NCI-H128 (cell line): ENCODE measurements around the gene XBP1.
"Not testable (repeated sequence)": the region's sequence is repeated elsewhere in the genome, so short reads cannot be mapped to it uniquely, and the experiment has no call there.

Experiments
- DNase-seq: peaks from one replicate; lab custom pipeline; 2025; ENCODE audit not compliant: unreplicated experiment; lab: John Stamatoyannopoulos, UW

The XBP1 gene

DNA sequence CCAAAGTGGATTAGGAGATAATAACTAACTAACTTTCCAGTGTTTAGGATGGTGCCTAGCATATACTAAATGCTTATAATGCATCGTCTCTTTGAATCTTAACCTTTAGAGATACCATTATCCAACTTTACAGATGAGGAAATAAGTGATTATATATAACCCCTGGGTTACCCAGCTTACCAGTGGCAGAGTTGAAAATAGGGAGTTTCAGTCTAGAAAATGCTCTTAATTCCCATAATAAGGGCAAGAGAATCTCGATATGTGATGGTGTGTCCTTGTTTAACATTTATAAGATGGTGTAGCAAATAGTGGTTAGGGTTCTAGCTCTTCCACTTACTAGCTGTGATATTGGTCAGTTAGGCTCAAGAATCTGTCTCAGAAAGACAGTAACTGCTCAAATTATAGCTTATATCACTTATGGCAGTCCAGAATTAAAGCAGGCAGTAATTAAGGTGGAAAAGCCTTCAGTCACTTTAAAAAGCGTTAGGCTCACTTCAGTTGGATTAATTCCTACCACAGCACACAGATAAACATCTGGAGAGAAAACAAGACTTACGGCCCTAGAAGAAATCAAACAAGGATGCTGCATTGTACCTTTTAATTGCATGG, 6.3 kb downstream of the XBP1 start:
- no peak for DNase-seq

DNA sequence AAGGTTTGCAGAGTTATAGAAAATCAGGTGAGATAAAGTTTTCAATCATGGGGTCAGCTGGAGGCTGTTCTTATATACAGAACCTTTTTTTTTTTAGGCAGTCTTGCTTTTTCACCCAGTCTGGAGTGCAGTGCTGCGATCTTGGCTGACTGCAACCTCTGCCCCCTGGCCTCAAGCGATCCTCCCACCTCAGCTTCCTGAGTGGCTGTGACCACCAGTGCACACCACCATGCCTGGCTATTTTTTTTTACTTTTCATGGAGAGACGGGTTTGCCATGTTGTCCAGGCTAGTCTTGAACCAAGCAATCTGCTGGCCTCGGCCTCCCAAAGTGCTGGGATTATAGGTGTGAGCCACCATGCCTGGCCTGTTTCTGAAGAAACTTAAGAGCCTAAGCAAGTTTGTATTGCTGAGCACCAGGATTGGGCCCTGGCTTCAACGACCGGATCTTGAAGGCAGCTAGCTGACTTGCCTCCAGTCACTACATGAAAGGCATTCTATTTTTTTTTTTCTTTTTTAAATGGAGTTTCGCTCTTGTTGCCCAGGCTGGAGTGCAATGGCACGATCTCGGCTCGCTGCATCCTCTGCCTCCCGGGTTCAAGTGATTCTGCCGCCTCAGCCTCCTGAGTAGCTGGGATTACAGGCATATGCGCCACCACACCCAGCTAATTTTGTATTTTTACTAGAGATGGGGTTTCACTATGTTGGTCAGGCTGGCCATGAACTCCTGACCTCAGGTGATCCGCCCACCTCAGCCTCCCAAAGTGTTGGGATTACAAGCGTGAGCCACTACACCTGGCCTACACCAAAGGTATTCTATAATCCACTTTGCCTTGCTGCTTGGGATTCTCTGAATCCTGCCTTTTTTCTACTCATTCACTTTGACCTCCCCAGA, 7.6 kb downstream of the XBP1 start:
- DNase-seq: no peak

DNA sequence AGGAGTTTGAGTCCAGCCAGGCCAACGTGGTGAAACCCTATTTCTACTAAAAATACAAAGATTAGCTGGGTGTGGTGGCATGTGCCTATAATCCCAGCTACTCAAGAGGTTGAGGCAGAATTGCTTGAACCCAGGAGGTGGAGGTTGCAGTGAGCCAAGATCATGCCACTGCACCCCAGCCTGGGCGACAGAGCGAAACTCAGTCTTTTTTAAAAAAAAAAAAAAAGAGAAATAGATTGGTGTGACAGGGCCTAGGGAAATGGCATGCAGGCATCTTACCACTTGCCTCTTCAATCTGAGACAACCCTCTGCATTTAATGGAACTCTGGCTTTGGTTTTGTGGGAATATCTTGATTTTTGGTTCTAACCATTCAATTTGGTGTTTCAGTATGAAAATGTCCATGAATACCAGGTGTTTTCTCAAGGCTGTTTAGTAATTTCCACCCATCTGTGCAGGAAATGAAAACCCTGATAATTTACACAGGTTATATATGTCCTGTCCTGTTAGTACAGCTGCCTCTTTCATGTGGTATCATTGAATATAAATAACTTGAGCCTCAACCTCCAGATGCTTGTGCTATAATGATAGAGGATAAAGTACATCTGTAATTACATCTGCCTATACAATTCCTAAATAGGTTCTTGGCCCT, 8.4 kb downstream of the XBP1 start:
- DNase-seq: no peak

DNA sequence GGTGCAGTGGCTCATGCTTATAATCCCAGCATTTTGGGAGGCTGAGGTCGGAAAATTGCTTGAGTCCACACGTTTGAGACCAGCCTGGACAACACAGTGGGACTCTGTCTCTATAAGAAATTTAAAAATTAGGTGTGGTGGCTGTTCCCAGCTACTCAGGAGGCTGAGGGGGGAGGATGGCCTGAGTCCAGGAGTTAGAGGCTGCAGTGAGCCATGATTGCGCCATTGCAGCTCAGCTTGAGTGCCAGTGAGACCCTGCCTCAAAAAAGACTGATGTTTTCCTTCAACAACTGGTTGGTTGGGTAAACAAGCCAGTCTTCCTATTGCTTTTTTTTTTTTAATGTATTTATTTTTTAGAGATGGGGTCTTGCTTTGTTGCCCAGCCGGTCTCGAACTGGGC, 9.2 kb downstream of the XBP1 start:
- DNase-seq: no peak

DNA sequence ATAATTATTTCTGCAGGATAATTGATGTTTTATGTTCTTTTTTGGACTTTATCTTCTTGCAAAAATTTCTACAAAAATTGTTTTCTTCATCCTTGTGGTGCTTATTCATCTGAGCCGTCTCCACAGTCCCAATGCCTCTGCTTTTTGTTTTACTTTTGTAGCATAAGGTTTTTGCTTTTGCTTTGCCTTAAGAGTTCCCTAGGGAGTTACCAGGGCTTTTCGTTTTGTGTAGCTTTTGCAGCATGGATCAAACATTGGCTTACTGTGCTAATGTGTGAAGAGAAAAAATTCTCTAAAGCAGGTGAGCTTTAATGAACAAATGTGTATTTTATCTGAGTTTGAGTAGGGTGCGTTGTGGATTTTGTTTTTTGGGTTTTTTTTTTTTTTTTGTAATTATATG, 11.8 kb downstream of the XBP1 start:
- no peak for DNase-seq

DNA sequence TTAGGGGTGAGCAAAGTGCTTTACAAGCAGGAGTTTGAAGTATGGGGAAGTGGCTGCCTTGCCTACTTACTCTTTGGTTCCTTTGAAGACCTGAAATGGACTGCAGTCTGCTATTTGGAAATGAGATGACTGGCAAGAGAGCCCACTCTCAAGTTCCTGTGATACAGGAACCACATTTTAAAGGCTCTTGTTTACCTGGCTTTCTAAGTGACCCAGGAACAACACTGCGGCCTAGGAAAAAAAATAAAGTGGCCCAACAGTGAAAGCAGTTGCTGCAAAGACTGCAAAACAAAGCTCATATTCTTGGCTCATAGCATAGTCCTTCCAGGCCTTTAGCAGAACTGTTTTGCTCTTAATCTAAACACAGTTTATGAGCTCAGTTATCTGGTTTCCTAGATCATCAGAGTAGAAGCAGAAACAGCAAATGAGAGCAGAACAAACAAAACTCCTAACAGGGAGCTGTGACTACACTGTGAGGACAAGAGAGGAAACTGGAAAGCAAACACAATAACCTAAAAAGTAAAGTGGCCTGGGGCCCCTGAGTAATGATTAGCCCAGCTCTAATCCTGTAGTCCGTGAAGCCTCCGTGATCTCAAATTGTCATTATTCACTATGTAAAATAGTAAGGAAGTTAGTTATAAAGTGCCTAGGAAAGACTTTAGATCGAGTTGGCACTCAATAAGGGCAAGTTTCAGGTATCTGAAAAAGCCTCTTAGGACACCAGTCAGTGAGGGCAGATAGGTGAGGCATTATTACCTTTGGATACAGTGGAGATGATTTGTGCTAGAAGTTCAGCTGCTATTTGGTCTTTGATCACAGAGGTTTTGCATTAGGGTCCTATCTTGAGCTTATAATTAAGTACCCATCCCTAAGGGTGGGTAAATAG, 16.3 kb downstream of the XBP1 start:
- no peak for DNase-seq

DNA sequence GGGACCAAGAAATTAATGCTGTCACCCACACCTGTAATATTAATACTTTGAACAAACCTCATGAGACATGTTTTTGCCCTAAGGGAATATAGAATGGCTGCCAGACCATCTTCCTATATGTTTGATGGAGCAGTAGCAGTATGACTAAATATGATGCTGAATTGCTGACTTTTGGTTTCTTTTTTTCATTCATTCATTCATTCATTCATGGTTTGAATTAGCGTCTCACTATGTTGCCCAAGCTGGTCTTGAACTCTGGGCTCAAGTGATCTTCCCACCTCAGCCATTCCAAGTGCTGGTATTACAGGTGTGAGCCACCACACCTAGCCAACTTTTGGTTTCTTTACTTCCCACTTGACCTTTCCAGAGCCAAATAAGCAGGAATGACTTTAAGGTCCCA, 20.1 kb downstream of the XBP1 start:
- DNase-seq: no peak

DNA sequence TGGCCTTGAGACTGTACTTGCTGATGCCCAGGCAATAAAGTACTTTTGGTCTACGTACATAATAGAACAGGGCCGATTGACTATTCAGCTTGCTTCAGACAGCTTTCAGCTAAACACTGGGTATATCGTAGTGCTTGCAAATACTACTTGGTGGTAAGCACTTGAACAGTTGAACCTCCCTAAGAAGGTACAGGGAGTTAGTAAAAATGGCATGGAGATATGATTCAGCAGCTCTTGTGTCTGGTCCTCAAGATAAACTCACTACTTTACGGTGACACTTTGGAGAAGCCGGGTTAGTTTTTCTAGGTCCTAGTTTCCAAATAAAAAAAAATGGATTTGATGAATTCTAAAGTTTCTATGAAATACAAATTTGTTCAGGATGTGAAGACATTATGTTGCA, 20.5 kb downstream of the XBP1 start:
- DNase-seq: no peak

DNA sequence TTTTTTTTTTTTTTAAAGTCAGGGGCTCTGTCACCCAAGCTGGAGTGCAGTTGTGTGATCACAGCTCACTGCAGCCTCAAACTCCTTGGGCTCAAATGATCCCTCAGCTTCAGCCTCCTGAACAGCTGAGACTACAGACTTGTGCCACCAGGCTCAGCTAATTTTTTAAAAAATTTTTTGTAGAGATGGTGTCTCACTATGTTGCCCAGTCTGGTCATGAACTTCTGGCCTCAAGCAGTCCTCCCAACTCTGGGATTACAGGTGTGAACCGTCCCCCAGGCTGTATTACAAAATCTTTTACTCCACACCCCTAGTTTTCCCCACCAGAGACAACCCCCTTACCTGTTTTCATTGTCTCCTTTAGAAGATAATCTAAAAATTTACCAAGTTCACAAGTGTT, 26.0 kb downstream of the XBP1 start:
- no peak for DNase-seq

DNA sequence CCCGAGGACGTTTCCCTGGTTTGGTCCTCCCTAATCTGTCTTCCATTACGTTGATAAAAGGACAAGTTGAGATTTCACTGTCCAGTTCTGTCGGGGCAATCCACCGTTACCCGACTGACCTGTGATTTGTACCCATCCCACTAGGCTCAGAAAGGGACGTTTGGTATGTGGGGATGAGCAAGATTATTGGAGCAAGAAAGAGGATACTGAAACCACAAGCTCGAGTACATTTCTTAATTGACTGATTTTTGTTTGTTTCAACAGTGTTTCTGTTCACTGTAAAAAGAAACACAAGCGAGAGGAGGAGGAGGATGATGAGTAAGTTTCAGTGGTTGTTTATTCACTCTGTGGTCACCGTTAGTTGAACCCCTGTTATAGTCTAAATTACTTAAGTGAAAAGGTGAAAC, 26.9 kb downstream of the XBP1 start:
- no peak for DNase-seq

DNA sequence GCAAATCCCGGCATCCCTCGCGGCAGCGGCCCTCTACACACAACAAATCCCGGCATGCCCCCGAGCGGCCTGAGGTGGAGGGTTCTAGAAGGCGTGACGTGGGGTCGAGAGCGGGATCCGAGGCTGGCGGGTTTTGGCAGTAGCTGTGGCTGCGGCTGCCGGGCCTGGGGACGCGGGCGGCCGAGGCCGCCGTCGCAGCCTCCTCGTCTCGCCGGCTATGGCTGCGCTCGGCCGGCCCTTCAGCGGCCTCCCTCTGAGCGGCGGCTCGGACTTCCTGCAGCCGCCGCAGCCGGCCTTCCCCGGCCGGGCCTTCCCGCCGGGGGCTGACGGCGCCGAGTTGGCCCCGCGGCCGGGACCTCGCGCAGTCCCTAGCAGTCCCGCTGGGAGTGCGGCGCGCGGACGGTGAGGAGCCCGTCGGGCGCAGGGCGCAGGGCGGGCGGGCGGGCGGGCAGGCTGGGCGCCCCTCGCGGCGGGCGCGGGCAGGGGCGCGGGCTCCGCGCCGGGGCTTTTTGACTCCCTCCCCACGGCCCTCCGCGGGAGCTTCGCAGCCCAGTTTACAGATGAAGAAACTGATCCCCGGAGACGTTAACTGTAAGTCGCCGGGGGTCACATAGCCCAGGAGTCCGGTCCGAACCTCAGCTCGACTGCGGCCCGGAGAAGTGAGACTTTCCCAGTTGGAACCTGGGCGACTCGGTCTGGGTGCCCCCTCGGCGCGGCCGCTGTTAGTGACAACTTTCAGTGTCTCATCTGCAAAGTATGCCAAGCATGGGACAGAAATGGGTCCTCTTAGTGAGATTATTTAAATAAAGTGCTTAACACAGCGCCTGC, 27.5 kb downstream of the XBP1 start, which contains the start of gene CCDC117:
CCDC117 (plus strand) TSS at position 63 of the 828 bp plus-strand sequence; CDS start at position 218, 155 bp downstream.
- DNase-seq: peak; percentile 65

DNA sequence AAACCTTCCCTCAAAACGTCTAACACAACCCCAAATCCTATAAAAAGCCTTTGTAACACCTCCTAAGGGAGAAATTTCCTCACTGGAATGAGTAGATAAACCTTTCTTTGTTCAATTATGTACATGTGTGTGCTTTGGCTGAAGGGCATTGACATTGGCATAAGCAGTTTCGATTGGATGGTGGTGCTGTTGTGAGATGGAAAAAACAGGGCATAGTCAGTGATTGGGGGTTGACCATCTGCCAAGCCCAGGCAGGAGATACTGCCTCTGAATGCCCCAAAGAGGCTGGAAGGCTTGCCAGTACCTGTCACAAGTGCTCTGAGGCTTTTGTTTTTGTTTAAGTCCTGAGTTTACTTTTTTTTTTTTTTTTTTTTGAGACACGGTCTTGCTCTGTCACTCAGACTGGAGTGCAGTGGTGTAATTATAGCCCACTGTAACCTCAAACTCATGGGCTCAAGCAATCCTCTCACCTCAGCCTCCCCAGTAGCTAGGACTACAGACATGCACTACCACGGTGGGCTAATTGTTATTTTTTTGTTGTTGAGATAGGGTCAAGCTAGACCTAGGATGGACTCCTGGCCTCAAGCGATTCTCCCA, 29.1 kb downstream of the XBP1 start:
- DNase-seq: no peak

DNA sequence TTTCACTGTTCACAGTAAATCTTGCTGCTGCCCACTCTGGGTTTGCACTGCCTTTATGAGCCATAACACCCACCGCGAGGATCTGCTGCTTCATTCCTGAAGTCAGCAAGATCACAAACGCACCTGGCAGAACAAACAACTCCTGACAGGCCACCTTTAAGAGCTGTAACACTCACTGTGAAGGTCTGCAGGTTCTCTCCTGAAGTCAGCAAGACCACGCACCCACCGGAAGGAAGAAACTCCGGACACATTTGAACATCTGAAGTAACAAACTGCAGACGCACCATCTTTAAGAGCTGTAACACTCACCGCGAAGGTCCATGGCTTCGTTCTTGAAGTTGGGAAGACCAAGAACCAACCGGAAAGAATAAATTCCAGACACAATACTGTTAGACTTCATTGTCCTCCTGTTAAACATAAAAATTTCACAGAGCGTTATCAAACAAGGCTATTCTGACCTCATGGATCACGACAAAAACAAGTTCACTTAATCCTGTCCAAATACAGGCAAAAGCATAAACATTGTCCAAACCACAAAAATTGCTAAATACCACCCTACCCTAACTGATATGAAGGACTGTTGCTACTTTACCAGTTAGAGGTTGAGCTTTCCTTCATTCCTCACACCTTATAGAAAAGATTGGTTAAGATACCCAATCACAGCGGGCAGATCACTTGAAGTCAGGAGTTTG, 30.8 kb downstream of the XBP1 start:
- DNase-seq: no peak

DNA sequence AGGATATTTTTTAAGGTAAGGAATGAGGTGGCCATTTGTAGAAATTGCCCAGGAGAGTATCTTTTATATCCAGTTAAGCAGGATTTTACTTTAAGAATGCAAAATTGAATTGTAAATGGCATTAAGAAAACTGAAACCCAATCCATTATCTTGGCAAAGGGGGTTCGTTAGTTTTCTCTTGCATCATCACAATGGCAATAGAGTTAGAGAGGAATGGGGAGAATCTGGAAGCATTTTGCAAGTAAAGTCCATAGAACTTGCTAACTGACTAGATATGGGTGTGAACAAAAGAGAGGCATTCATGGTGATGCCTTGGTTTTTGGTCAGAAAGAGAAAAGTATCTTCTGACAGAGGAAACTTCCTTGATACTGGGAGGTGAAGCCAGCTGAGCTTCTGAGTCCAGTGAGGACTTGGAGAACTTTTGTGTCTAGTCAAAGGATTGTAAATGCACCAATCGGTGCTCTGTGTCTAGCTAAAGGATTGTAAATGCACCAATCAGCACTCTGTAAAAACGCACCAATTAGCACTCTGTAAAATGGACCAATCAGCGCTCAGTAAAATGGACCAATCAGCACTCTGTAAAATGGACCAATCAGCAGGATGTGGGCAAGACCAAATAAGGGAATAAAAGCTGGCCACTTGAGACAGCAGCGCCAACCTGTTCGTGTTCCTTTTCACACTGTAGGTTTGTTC, 31.5 kb downstream of the XBP1 start:
- no peak for DNase-seq

DNA sequence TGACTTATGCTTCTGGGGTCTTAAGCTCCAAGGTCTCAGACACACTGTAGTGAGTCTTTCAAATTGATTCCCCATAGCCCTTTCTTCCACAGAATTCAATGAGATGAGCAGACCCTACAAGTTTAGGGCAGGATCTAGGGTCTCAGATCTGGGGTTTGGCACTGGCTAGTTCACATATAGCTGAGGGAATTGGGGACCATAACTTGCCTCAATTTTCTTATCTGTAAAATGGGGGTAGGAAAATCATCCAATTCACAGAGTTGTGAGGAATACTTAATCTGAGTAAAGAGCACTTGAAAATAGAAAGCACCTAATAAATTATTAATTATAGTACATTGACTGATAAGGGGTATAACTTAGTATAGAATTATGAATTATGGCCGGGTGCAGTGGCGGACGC, 33.7 kb downstream of the XBP1 start:
- no peak for DNase-seq

DNA sequence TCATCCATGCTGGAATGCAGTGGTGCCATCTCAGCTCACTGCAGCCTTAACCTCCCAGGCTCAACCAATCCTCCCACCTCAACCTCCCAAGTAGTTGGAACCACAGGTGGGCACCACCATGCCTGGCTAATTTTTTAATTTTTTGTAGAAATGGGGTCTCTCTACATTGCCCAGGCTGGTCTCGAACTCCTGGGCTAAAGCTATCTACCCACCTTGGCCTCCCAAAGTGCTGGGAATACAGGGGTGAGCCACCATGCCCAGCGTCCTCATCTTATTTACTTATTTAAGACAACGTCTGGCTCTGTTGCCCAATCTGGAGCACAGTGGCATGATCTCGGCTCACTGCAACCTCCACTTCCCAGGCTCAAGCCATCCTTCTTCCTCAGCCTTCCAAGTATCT, 38.4 kb downstream of the XBP1 start:
- DNase-seq: not testable (repeated sequence)

DNA sequence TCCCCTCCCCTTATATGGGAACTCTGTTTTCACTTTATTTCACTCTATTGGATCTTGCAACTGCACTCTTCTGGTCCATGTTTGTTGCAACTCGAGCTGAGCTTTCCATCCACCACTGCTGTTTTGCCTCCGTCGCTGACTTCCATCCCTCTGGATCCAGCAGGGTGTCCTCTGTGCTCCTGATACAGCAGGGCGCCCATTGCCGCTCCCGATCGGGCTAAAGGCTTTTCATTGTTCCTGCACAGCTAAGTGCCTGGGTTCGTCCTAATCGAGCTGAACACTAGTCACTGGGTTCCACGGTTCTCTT, 39.0 kb downstream of the XBP1 start:
- no peak for DNase-seq

DNA sequence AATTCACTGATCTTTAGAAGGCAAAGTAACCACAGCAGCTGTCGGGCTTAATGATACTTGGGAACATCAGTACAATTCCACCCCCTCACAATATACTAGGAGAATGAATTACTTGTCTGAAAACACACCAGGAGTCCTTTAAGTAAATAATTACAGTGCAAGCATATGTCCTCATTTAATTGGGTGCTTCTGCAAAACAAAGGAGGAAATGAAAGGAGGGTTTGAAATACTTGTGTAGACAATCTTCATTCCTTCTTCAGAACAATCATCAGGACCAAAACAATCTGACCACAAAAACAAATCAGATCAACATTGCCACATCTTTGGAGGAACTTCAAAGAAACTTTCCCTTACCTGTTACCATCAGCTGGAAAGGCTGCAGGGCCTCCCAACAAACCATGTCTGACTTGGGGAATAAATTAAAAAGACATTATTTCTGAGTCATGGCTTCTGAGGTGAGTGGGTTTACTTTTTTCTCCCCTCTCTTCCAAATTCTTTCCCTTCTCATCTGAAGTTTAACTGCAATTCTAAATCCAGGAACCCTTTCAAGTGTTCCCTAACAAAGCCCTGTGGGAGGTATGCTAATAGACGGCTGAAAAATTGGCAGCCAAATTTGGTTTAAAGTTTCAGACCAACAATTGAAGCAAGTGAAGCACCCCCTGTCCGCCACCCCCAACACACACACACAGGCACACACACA, 40.4 kb downstream of the XBP1 start:
- DNase-seq: no peak
